Measurements from ENCODE around the gene HDLBP.

GRCh38 chr2:241185961-241186360 is 129.5 kb downstream of the HDLBP start:
- TF ChIP-seq POLR2A (IDR thresholded peaks at IDR 0.05; ENCODE audit: extremely low read depth, insufficient read length) (no peak), CTCF (IDR thresholded peaks at IDR 0.05; ENCODE audit: low read depth, low read length) (no peak), MAX (IDR thresholded peaks at IDR 0.05; ENCODE audit: low read depth, low read length) (no peak)

Data from NB4 (cell line).